ENCODE data around the gene MVB12B. TPM values are rescaled to one million over a fixed set of nuclear protein-coding genes. Genes with fewer than 3 reads are reported as not detected.

MVB12B gene
- total and polyA plus RNA-seq, 2 of the 13 experiments (the other 11 are each of a cell fraction or from before 2014, with no cell fraction given), result 12.1 to 30.1 TPM

- TF ChIP-seq ISX (CRISPR knock-in tag; conservative IDR thresholded peaks at IDR 0.05), result no peak
- TF ChIP-seq, protein P1, sequence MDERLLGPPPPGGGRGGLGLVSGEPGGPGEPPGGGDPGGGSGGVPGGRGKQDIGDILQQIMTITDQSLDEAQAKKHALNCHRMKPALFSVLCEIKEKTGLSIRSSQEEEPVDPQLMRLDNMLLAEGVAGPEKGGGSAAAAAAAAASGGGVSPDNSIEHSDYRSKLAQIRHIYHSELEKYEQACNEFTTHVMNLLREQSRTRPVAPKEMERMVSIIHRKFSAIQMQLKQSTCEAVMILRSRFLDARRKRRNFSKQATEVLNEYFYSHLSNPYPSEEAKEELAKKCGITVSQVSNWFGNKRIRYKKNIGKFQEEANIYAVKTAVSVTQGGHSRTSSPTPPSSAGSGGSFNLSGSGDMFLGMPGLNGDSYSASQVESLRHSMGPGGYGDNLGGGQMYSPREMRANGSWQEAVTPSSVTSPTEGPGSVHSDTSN (CRISPR knock-in tag; IDR thresholded peaks at IDR 0.05), result no peak
- TF ChIP-seq ZSCAN30 (CRISPR knock-in tag; IDR thresholded peaks at IDR 0.05), result no peak
Observed at GRCh38 chr9:126522612-126523356, 196.2 kb downstream of the MVB12B start (continued).

DNA sequence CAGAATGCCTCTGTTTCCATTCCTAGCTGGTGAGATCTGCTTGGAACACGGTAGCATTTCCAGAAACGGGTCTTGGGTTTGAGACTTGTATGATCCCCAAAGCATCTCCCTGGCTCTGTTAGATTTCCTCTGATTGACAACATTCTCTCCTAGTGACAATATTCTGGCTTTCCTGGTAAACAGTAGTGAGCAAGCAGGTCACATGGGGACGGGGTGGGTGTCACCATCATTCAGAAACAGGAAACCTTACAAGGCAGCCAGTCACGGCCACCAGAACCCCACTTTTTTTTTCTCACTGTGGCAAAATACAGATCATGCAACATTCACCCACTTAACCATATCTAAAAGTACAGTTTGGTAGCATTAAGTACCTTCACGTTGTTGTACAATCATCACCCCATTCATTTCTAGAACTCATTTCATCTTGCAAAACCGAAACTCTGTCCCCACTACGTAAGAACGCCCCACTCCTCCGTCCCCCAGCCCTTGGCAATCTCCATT is 197.0 kb downstream of the MVB12B start:
- no peaks in the 10 kb centered on the region for H3K79me2 ChIP-seq (ENCODE audit: insufficient read depth, low read length)
- FAIRE-seq (peak; percentile 21), ATAC-seq (no peak), DNase-seq (ENCODE audit: low spot score) (no peak)
- H4K20me1 ChIP-seq (ENCODE audit: insufficient read depth, low read length), result no peaks in the 10 kb centered on the region
- H3K27ac ChIP-seq (ENCODE audit: extremely low read length, insufficient read depth, low read length), result peak overlapping the region; percentile 12
- H3K4me1 ChIP-seq (ENCODE audit: insufficient read depth, low read length), result peaks cover 77% of the 10 kb centered on the region
- TF ChIP-seq, protein P2, sequence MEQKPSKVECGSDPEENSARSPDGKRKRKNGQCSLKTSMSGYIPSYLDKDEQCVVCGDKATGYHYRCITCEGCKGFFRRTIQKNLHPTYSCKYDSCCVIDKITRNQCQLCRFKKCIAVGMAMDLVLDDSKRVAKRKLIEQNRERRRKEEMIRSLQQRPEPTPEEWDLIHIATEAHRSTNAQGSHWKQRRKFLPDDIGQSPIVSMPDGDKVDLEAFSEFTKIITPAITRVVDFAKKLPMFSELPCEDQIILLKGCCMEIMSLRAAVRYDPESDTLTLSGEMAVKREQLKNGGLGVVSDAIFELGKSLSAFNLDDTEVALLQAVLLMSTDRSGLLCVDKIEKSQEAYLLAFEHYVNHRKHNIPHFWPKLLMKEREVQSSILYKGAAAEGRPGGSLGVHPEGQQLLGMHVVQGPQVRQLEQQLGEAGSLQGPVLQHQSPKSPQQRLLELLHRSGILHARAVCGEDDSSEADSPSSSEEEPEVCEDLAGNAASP (CRISPR knock-in tag; IDR thresholded peaks at IDR 0.05; ENCODE audit: borderline replicate concordance), result peak; percentile 50; the same call in 1 of the 2 replicates
- no peak for TF ChIP-seq ZNF891 (CRISPR knock-in tag; IDR thresholded peaks at IDR 0.05)
- no peak for TF ChIP-seq ZFP62 (CRISPR knock-in tag; IDR thresholded peaks at IDR 0.05)
- TF ChIP-seq BCL6 (CRISPR knock-in tag; IDR thresholded peaks at IDR 0.05), result no peak
- TF ChIP-seq SAP130 (CRISPR knock-in tag; IDR thresholded peaks at IDR 0.05; ENCODE audit: low read depth), result 0 out of 2 replicates have a peak, but pooled peaks have one; percentile 28
- no peak for TF ChIP-seq ZNF670 (CRISPR knock-in tag; IDR thresholded peaks at IDR 0.05; ENCODE audit: borderline replicate concordance)
- H3K4me2 ChIP-seq (ENCODE audit: low read depth, low read length), result peak overlapping the region; percentile 10; the same call in 1 of the 2 replicates
- CTCF ChIA-PET (ENCODE audit: low intra/inter-chr PET ratio, low total read pairs), result no interaction called here
- intact Hi-C loops (cut with micrococcal nuclease; ENCODE audit: unreplicated experiment) (no loop called here), in situ Hi-C loops (cut with HindIII; ENCODE audit: extremely low pct_ligation_motif_present, low pct_unique_long_range_greater_than_20kb) (no loop called here)
- BruUV-seq (replicated peaks), result no TSS peak
- H2AFZ ChIP-seq (ENCODE audit: low read length), result no peak overlapping the region
- WGBS (ENCODE audit: low lambda C conversion rate), result 79% methylated on average over 9 of the region's 9 CpGs
- no peaks in the 10 kb centered on the region for H3K27me3 ChIP-seq (ENCODE audit: control insufficient read depth in 1 of 2, insufficient read depth in 2 of 2, low read length in 2 of 2)
- no peaks in the 10 kb centered on the region for H3K9me3 ChIP-seq (ENCODE audit: low read length)
- H3K9ac ChIP-seq (ENCODE audit: insufficient read depth, low read depth, low read length), result no peak overlapping the region
- H3K4me3 ChIP-seq (replicated peaks in 1 of 3; ENCODE audit: insufficient read depth in 1 of 3, low read depth in 2 of 3, low read length in 3 of 3), result no peak overlapping the region
- no peaks in the 10 kb centered on the region for H3K36me3 ChIP-seq (replicated peaks in 1 of 2; ENCODE audit: control insufficient read depth in 1 of 2, insufficient read depth in 2 of 2, low read length in 2 of 2)
- POLR2A ChIA-PET, result no interaction called here
